ENCODE results near the gene NDNF.

- TF ChIP-seq CTCF (IDR thresholded peaks at IDR 0.05): no peak
- TF ChIP-seq POLR2A (IDR thresholded peaks at IDR 0.05): no peak
Measured at GRCh38 chr4:121093261-121093660, 20.9 kb upstream of the NDNF start.
